Kidney glomerular epithelial cell (primary cell): Measurements from ENCODE around the gene BMI1.

Experiments used
- DNase-seq: peaks from one replicate; lab custom pipeline; 2025; lab: John Stamatoyannopoulos, UW

Gene BMI1

DNA sequence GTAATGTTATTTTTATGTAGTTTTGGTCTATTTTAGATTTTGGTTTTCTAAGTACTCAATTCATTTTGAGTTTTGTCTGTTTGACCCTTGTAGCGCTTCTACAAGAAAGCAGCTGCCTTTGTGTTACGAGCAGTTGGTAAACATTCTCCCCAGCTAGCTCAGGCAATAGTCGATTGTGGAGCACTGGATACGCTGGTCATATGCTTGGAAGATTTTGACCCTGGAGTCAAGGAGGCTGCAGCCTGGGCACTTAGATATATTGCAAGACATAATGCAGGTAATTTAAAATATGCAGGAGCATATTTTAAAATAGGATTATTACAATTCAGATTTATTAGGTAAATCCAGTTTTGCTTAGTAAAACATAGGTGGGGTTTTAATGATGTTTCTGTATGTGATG is 47.5 kb downstream of the BMI1 start:
- no peak for DNase-seq

GRCh38 chr10:22368981-22369380 is 48.1 kb downstream of the BMI1 start:
- DNase-seq: no peak

GRCh38 chr10:22369434-22370072 is 48.7 kb downstream of the BMI1 start:
- no peak for DNase-seq

GRCh38 chr10:22370320-22370719 is 49.4 kb downstream of the BMI1 start:
- DNase-seq: no peak

GRCh38 chr10:22372298-22372697 is 51.4 kb downstream of the BMI1 start:
- DNase-seq: no peak

- DNase-seq: no peak
Observed at GRCh38 chr10:22372917-22373316, 52.0 kb downstream of the BMI1 start.

DNA sequence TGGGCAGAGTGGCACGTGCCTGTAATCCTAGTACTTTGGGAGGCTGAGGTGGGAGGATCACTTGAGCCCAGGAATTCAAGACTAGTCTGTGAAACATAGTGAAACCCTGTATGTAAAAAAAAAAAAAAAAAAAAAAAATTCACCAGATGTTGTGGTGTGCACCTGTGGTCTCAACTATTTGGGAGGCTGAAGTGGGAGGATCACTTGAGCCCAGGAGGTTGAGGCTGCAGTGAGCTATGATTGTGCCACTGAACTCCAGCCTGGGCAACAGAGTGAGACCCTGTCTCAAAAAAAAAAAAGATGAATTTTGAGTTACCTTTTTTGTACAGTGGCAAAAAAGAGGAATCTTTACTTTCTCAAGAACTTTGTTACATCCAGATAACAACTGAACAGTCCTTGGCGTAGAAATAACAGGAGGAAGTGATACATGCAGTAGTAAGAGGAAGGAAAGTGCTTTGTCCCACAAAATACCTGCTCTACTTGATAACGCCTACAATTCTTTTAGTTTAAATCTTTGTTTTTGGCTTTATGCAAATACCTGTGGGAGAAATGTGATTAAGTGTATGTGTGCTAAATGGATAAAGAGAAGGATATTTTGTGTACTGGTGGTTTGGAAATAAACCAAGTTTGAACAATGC is 53.7 kb downstream of the BMI1 start:
- DNase-seq: no peak

- DNase-seq: no peak
Observed at GRCh38 chr10:22379059-22379458, 58.2 kb downstream of the BMI1 start.
